Measurements from ENCODE around the gene CAMK2N2.

Gene CAMK2N2

DNA sequence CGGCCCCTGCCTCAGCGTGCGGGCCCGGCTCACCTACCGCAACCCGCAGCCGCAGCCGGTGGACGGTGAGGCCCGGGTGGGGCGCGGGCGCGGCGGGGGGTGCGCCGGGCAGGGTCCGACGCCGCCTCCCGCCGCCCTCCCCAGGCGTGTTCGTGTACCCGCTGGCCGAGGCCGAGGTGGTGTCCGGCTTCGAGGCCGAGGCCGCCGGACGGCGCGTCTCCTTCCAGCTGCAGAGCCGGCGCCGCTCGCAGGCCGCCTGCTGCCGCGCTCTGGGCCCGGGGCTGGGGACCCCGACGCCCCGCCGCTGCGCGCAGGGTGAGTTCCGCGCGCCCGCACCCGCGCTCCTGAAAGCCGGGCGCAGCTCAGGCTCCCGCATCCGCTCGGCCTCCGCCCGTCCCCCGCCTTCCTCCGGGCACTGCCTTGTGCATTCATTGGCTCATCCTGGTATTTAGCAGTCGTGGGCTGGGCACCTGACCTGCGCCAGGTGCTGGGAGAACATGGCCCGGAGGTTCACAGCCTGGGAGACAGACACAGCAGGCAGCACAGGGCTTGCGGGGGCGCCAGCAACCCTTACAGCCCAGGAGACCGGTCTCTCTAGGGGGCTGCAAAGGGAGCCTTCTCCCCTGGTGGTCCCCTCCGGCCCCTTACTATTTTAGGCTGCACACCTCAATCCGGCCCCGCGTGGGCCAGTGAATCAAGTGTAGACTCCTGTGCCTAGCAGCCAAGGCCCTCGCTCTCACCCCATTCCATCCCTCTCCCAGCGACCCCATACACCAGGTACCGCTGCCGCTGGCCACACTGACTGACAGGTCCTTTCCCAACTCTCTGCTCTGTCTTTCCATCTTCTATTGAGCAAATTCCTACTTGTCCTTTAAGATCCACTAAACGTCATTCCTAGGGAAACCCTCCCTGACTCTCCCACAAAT lies 30.5 kb downstream of the CAMK2N2 start:
- no peak overlapping the region for H3K4me3 ChIP-seq (ENCODE audit: low read depth, low read length)
- ChIA-PET CTCF (interaction anchor here (0.6 to 2.5 kb wide), 6 partner anchors 8 to 19 kb away, joined by 3 to 6 read pairs (median 5); no protein-coding TSS in a partner anchor), POLR2A (no interaction called here)
- TF ChIP-seq, protein P1, sequence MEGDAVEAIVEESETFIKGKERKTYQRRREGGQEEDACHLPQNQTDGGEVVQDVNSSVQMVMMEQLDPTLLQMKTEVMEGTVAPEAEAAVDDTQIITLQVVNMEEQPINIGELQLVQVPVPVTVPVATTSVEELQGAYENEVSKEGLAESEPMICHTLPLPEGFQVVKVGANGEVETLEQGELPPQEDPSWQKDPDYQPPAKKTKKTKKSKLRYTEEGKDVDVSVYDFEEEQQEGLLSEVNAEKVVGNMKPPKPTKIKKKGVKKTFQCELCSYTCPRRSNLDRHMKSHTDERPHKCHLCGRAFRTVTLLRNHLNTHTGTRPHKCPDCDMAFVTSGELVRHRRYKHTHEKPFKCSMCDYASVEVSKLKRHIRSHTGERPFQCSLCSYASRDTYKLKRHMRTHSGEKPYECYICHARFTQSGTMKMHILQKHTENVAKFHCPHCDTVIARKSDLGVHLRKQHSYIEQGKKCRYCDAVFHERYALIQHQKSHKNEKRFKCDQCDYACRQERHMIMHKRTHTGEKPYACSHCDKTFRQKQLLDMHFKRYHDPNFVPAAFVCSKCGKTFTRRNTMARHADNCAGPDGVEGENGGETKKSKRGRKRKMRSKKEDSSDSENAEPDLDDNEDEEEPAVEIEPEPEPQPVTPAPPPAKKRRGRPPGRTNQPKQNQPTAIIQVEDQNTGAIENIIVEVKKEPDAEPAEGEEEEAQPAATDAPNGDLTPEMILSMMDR (IDR thresholded peaks at IDR 0.05; ENCODE audit: insufficient read depth, low read length, missing control alignments), result no peak
- DNase-seq (ENCODE audit: low read depth, low spot score), result no peak

DNA sequence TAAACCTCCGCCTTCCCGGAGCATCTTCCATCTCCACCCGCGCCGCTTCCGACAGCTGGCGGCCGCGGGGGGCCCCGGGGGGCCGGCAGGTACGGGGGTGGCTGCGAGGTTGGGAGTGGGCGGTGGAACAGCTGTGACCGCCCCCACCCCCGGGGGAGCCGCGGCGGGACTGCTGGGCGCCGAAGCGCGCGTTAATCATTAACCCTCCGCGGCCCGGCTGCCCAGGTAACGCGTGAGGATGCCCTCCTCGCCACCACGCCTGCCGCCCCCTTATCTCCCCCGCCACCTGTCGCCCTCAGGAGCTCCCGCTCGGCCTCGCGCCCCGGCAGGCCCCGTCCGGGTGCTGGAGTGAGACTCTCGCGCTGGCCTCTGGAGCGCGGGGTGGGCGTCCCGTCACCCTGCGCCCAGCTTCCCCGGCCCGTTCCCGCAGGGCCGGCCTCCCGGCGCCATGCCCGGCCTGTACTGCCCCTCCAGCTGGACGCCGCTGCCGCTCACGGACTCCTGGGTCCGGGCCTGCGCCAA lies 31.2 kb downstream of the CAMK2N2 start:
- ChIA-PET CTCF (interaction anchor here (1.1 to 2.5 kb wide), 5 partner anchors 10 to 20 kb away, joined by 3 to 6 read pairs (median 6); no protein-coding TSS in a partner anchor), POLR2A (no interaction called here)
- H3K4me3 ChIP-seq (ENCODE audit: low read depth, low read length), result no peak overlapping the region
- no peak for DNase-seq (ENCODE audit: low read depth, low spot score)
- TF ChIP-seq, protein P1 (IDR thresholded peaks at IDR 0.05; ENCODE audit: insufficient read depth, low read length, missing control alignments), result no peak

DNA sequence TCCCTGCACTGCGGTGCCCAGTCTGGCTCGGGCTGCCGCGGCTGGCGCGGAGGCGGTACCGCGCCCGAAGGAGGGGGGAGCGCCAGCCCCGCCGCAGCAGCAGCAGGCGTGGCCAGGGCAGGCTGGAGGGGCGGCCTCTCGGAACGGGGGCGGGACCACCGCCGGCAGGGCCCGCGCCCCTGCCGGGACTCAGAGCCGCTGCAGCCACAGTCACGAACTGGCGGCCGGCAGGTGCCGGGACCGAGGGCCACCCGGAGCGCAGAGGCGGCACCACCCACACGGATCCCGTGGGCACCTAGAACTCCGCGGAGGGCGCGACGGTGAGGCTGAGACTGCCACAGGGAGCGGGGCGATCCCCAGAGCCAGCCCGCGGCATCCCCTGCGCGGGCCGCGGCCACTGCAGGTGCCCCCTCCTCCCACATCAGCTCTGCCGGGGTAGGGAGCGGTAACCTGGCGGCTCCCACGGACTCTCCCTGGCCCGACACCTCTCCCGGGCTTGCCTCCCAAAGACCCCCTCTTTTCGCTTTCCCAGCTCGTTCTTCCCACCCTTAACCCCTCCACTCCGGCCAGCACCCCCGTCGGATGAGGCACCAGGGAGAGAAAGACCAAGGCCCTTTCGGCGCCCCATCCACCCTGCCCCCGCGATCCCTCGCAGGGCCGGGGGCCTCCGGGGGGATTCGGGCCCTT lies 31.8 kb downstream of the CAMK2N2 start, which contains the start of gene VWA5B2:
VWA5B2 (plus strand) TSS at position 192 of the 687 bp plus-strand sequence. CDS start 944 bp downstream, outside the sequence.
- TF ChIP-seq, protein P1 (IDR thresholded peaks at IDR 0.05; ENCODE audit: insufficient read depth, low read length, missing control alignments), result no peak
- POLR2A ChIA-PET, result no interaction called here
- no peak for DNase-seq (ENCODE audit: low read depth, low spot score)
- H3K4me3 ChIP-seq (ENCODE audit: low read depth, low read length), result peak within 1 kb of the TSS; percentile 40
- CTCF ChIA-PET, result interaction anchor here (1.1 to 2.9 kb wide), 7 partner anchors 11 to 35 kb away, joined by 3 to 21 read pairs (median 6); no protein-coding TSS in a partner anchor

DNA sequence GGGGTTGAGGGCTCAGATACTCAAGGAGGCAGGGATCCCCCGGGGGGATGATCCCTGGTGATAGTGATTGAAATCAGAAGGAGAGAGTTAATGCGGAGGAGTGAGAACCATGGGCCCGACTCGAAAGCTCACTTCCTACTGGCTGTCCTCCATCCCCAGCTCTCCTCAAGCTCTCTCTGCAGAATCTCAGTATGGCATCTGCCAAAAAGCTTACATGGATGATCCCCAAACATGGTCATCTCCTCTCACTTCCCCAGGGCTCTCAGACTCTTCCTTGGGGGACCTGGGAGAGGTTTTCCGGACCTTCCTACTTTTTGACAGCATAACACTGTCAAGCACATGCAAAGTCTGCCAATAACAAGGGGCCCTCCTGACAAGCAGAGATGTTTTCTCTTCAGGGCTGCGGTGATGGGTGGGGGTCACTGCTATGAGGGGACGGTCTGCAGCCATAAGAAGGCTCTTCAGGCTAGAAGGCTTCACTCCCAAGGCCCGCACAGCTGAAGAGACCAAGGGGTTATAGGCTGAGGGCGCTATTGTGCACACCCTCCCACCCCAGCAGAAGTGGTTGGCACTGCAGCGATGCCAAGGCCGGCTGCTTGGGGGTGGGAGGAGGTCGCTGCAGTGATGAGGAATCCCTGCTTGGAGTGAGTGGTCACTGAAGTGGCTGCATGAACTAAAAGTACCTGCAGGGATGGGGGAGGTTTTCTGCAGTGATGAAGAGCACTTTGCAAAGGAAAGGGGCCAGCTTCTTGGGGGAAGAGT lies 32.8 kb downstream of the CAMK2N2 start:
- CTCF ChIA-PET, result interaction anchor here (0.7 to 3.4 kb wide), 29 partner anchors 10 to 333 kb away, joined by 3 to 51 read pairs (median 5); partner anchors contain the start of genes EEF1AKMT4 and EIF2B5
- H3K4me3 ChIP-seq (ENCODE audit: low read depth, low read length), result no peak overlapping the region
- TF ChIP-seq, protein P1 (IDR thresholded peaks at IDR 0.05; ENCODE audit: insufficient read depth, low read length, missing control alignments), result no peak
- POLR2A ChIA-PET, result no interaction called here
- no peak for DNase-seq (ENCODE audit: low read depth, low spot score)

DNA sequence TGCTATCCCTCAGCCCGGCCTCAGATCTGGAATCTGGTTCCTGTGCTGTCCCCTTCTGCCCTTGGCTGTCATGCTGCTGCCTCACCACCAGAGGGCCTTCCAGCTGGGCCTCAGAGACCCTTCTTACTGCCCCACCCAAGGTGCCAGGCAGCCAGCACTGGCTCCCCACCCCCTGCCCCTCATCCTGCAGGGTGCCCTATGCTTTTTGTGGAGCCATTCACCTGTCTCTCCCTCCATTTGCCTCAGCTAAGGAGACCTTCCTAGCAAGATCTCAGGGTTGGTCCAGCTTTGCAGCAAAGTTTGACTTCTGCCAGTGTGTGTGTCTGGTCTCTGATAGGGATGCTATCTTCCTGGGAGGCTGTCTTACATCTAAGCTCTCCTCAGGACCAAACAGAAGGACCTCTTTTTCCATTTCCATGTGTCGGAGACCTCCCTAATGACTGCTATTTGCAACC lies 33.8 kb downstream of the CAMK2N2 start:
- no peak for DNase-seq (ENCODE audit: low read depth, low spot score)
- ChIA-PET POLR2A (no interaction called here), CTCF (interaction anchor here (0.6 to 3.4 kb wide), 39 partner anchors 11 to 332 kb away, joined by 3 to 51 read pairs (median 4); partner anchors contain the start of genes EEF1AKMT4 and EIF2B5)
- TF ChIP-seq, protein P1 (IDR thresholded peaks at IDR 0.05; ENCODE audit: insufficient read depth, low read length, missing control alignments), result peak; percentile 83
- no peak overlapping the region for H3K4me3 ChIP-seq (ENCODE audit: low read depth, low read length)
